Left lung (tissue), 10 donors: ENCODE data around the gene USP5. TPM values are rescaled to one million over a fixed set of nuclear protein-coding genes. Genes with fewer than 3 reads are reported as not detected.
A peak's percentile ranks its signal among the peaks of the same experiment; 100 is the strongest.

ENCODE experiments used
- ATAC-seq: fragments of 200-7000 bp; cut with Tn5 transposase; one replicate; pipeline ENCODE4 v1.9.1; 2020; ENCODE audit warnings: moderate library complexity
- DNase-seq, 4 donors: peaks; one replicate each; pipeline ENCODE4 v3.0.0-alpha.2; 2013 to 2020
- H3K27ac ChIP-seq, 2 donors: fragments of 200-600 bp; sonication (generic) in 1 of 2; one replicate each; pipeline versions ENCODE4 v1.5.0 to v1.8.0; 2020 to 2021
- H3K27me3 ChIP-seq, 2 donors: fragments of 200-600 bp; sonication (generic) in 1 of 2; one replicate each; pipeline versions ENCODE4 v1.5.0 to v1.8.0; 2020 to 2021
- H3K36me3 ChIP-seq, 2 donors: fragments of 200-600 bp; sonication (generic) in 1 of 2; one replicate each; pipeline versions ENCODE4 v1.5.0 to v1.8.0; 2020 to 2021
- H3K4me1 ChIP-seq, 2 donors: fragments of 200-600 bp; one replicate each; pipeline ENCODE4 v1.8.0; 2021
- H3K4me3 ChIP-seq, 2 donors: fragments of 200-600 bp; sonication (generic) in 1 of 2; one replicate each; pipeline versions ENCODE4 v1.5.0 to v1.8.0; 2020 to 2021; ENCODE audit warnings: mild to moderate bottlenecking in 1 of 2
- H3K9me3 ChIP-seq, 2 donors: fragments of 200-600 bp; sonication (generic) in 1 of 2; one replicate each; pipeline versions ENCODE4 v1.5.0 to v1.8.0; 2020 to 2021
- intact Hi-C, 2 donors: fragments of 100-400 bp; cut with DNase I; formaldehyde crosslinking; loops; one replicate each; pipeline versions ENCODE4 v1.11.2 to v1.14.2; 2022
- polyA plus RNA-seq, 6 donors: library from polyadenylated mRNA; unstranded; fragments of 120-200 nt; gene quantifications; one replicate each; pipeline ENCODE4 v1.2.1, GENCODE V29; 2013; ENCODE audit not compliant: insufficient read length in 6 of 6
- total RNA-seq, 2 donors: library from RNA; stranded (reverse); fragmentation: NEBNext Ultra II Directional; extraction: Animal tissue kit (Norgen Biotek cat#: 25700); gene quantifications; one replicate each; pipeline ENCODE4 v1.2.1, GENCODE V29; 2021
- TF ChIP-seq, protein P1 (sequence below), 2 donors: fragments of 200-600 bp; sonication (generic) in 1 of 2; IDR thresholded peaks; one replicate each; pipeline versions ENCODE4 v1.5.0 to v1.8.0; 2021; ENCODE audit warnings: antibody characterized with exemption in 2 of 2
- donor health status: DM: no; HTN: yes; CAD: no.
- donor health status: DM: no; HTN: no; CAD: no.

Gene USP5
- total and polyA plus RNA-seq, 8 donors, result 50.8 to 90.2 (median 59.7) TPM

DNA sequence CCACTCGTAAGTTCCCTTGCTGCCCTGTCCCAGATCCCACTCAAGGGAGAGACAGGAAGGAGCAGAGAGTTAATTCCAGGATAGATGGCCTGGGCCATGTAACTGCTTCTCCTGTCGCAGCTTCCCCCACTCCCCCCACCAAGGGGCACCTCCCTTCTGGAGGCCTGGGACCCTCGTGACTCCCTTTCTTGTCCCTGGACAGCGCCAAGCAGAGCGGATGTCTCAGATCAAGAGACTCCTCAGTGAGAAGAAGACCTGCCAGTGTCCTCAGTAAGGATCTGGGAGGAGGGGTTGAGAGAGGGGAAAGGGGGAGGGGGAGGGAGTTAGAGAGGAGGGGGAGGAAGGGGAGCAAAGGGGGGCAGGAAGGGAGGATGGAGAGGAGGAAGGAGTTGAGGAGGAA lies 33.3 kb upstream of the USP5 start:
- ATAC-seq, result no peak
- intact Hi-C loops, result no loop called here
- DNase-seq, result no peak

DNA sequence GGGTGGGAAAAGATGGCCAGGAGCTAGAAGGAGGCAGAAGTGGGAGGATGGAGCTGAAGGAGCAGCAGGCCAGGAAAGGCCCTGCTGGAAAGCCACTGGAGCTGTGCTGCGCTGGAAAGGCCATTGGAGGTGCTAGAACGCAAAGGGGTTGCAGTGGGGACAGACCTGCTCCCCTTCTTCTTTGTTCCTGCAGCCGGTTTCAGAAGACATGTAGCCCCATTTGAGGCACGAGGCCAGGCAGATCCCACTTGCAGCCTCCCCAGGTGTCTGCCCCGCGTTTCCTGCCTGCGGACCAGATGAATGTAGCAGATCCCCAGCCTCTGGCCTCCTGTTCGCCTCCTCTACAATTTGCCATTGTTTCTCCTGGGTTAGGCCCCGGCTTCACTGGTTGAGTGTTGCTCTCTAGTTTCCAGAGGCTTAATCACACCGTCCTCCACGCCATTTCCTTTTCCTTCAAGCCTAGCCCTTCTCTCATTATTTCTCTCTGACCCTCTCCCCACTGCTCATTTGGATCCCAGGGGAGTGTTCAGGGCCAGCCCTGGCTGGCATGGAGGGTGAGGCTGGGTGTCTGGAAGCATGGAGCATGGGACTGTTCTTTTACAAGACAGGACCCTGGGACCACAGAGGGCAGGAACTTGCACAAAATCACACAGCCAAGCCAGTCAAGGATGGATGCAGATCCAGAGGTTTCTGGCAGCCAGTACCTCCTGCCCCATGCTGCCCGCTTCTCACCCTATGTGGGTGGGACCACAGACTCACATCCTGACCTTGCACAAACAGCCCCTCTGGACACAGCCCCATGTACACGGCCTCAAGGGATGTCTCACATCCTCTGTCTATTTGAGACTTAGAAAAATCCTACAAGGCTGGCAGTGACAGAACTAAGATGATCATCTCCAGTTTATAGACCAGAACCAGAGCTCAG lies 32.6 kb upstream of the USP5 start:
- intact Hi-C loops, result no loop called here
- Histone ChIP-seq H3K27me3 (peaks cover 0 to 30% of the 10 kb centered on the region in 2 donors), H3K4me3 (no peak overlapping the region), H3K27ac (no peak overlapping the region), H3K4me1 (peaks cover 0 to 20% of the 10 kb centered on the region in 2 donors), H3K9me3 (no peaks in the 10 kb centered on the region), H3K36me3 (peaks cover 0 to 5% of the 10 kb centered on the region in 2 donors)
- ATAC-seq, result no peak
- DNase-seq, result no peak
- TF ChIP-seq, protein P1, sequence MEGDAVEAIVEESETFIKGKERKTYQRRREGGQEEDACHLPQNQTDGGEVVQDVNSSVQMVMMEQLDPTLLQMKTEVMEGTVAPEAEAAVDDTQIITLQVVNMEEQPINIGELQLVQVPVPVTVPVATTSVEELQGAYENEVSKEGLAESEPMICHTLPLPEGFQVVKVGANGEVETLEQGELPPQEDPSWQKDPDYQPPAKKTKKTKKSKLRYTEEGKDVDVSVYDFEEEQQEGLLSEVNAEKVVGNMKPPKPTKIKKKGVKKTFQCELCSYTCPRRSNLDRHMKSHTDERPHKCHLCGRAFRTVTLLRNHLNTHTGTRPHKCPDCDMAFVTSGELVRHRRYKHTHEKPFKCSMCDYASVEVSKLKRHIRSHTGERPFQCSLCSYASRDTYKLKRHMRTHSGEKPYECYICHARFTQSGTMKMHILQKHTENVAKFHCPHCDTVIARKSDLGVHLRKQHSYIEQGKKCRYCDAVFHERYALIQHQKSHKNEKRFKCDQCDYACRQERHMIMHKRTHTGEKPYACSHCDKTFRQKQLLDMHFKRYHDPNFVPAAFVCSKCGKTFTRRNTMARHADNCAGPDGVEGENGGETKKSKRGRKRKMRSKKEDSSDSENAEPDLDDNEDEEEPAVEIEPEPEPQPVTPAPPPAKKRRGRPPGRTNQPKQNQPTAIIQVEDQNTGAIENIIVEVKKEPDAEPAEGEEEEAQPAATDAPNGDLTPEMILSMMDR (IDR thresholded peaks at IDR 0.05), result no peak

More for the DNA sequence above, 33.3 kb upstream of the USP5 start:
- Histone ChIP-seq H3K27me3 (peaks cover 0 to 22% of the 10 kb centered on the region in 2 donors), H3K4me1 (peaks cover 0 to 20% of the 10 kb centered on the region in 2 donors), H3K4me3 (no peak overlapping the region), H3K27ac (no peak overlapping the region), H3K36me3 (peaks cover 0 to 5% of the 10 kb centered on the region in 2 donors), H3K9me3 (no peaks in the 10 kb centered on the region)
- TF ChIP-seq, protein P1 (IDR thresholded peaks at IDR 0.05), result no peak

DNA sequence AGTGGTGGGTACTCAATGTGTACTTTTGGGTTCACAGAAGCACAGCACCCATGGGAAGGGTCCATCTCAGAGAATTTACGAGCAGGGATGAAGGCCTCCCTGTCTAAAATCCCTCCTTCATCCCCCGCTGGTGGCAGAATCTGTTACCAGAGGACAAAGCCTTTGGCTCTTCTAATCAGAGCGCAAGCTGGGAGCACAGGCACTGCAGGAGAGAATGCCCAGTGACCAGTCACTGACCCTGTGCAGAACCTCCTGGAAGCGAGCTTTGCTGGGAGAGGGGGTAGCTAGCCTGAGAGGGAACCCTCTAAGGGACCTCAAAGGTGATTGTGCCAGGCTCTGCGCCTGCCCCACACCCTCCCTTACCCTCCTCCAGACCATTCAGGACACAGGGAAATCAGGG lies 31.8 kb upstream of the USP5 start:
- Histone ChIP-seq H3K4me3 (no peak overlapping the region), H3K27ac (no peak overlapping the region), H3K27me3 (peaks cover 0 to 38% of the 10 kb centered on the region in 2 donors), H3K9me3 (no peaks in the 10 kb centered on the region), H3K36me3 (peaks cover 0 to 5% of the 10 kb centered on the region in 2 donors), H3K4me1 (peaks cover under 1 to 20% of the 10 kb centered on the region in 2 donors)
- no peak for ATAC-seq
- no peak for DNase-seq
- intact Hi-C loops, result no loop called here
- TF ChIP-seq, protein P1 (IDR thresholded peaks at IDR 0.05), result no peak

DNA sequence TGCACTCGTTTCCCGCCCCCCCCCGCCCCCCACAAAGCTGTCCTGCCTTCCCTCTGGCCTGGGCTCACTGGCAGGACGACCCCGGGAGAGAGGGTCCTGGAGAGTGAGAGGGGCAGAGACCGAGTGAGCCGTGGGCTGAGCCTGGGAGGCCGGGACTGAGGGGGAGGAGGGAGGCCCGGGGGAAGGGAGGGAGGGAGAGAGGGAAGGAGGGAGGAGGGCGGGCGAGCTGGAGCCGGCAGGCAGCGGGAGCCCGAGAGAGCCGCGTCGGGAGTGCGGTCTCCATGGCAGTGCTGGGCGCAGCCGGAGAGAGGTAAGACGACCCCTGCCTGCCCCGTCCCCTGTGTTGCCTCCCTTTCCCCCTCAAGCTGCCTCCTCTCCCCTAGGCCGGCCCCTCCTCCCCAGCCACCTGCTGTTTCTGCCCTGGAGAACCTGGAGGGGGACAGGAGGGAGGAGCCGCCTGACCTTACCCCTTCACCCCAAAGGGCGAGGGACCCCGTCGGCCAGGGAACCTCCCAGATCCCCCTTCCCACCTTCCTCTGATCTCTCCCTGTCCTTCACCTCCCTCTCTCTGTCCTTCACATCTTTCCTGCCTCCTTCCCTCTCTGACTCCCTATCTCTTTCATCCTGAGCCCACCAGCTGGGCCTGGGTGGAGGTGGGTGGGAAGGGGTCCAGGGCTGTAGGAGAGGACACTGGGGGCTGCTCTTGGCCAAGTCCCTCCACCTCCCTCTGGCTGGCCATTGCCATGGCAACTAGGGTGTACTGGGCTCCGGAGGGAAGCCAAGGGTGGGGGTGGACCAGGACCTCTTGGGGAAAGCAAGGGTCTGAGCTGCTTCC lies 30.1 kb upstream of the USP5 start, which contains the start of gene GPR162:
Gene GPR162 (plus strand): TSS at position 231 of the 835 bp plus-strand sequence. CDS start 2,078 bp downstream, outside the sequence.
- peaks cover 3 to 25% of the 10 kb centered on the region in 2 donors for H3K4me1 ChIP-seq
- ATAC-seq, result peak; percentile 60
- H3K4me3 ChIP-seq, result peak within 1 kb of the TSS; percentile 41
- no peaks in the 10 kb centered on the region for H3K36me3 ChIP-seq
- H3K27me3 ChIP-seq, result peaks cover 0 to 54% of the 10 kb centered on the region in 2 donors
- peak within 1 kb of the TSS; percentile 13 to 53 for H3K27ac ChIP-seq
- peak; percentile 48 to 85 (median 72) for DNase-seq
- intact Hi-C loops, result no loop called here
- TF ChIP-seq, protein P1 (IDR thresholded peaks at IDR 0.05), result no peak
- H3K9me3 ChIP-seq, result no peaks in the 10 kb centered on the region
